Ectodermal cell (in vitro differentiated cells): ENCODE measurements around the gene SLC17A8.

Experiments used
- H3K27ac ChIP-seq: 2 replicates; pipeline ENCODE4 v1.7.0; 2013; ENCODE audit warnings: mild to moderate bottlenecking, low read depth, low read length; ENCODE audit not compliant: insufficient read depth, poor library complexity, severe bottlenecking
- H3K27me3 ChIP-seq: 2 replicates; pipeline ENCODE4 v1.7.0; 2013; ENCODE audit warnings: mild to moderate bottlenecking, low read length; ENCODE audit not compliant: insufficient read depth, control insufficient read depth, poor library complexity, severe bottlenecking
- H3K36me3 ChIP-seq: one replicate; pipeline ENCODE4 v1.7.0; 2013; ENCODE audit warnings: low read length; ENCODE audit not compliant: control insufficient read depth, insufficient read depth
- H3K4me1 ChIP-seq: one replicate; pipeline ENCODE4 v1.7.0; 2013; ENCODE audit warnings: low read length; ENCODE audit not compliant: control insufficient read depth, insufficient read depth
- H3K4me3 ChIP-seq: 2 replicates; pipeline ENCODE4 v1.7.0; 2013; ENCODE audit warnings: low read depth, low read length, control low read depth; ENCODE audit not compliant: insufficient read depth
- H3K9me3 ChIP-seq: 2 replicates; pipeline ENCODE4 v1.7.0; 2013; ENCODE audit warnings: mild to moderate bottlenecking, low read length, moderate library complexity; ENCODE audit not compliant: control insufficient read depth
- WGBS, 2 experiments: methylation state at CpG; one replicate each; pipeline ENCODE4 v1.1.7; 2013; ENCODE audit warnings: missing lambda C conversion rate in 2 of 2; 5-methylcytosine and 5-hydroxymethylcytosine counted together

The SLC17A8 gene

GRCh38 chr12:100388382-100388781 lies 31.5 kb downstream of the SLC17A8 start:
- H3K4me1 ChIP-seq, result no peaks in the 10 kb centered on the region
- H3K36me3 ChIP-seq, result no peaks in the 10 kb centered on the region
- H3K27ac ChIP-seq, result no peak overlapping the region
- 92 to 97% methylated on average over 5 of the region's 5 CpGs for WGBS, 2 experiments
- no peaks in the 10 kb centered on the region for H3K9me3 ChIP-seq
- no peak overlapping the region for H3K4me3 ChIP-seq
- H3K27me3 ChIP-seq, result no peaks in the 10 kb centered on the region

GRCh38 chr12:100391856-100392255 lies 35.0 kb downstream of the SLC17A8 start:
- WGBS, 2 experiments, result 94% methylated on average over 1 to 2 of the region's 2 CpGs

GRCh38 chr12:100393200-100393599 lies 36.3 kb downstream of the SLC17A8 start:
- H3K36me3 ChIP-seq, result no peaks in the 10 kb centered on the region
- WGBS, 2 experiments, result 92 to 93% methylated on average over 6 of the region's 6 CpGs
- no peaks in the 10 kb centered on the region for H3K9me3 ChIP-seq
- H3K27ac ChIP-seq, result no peak overlapping the region
- no peaks in the 10 kb centered on the region for H3K27me3 ChIP-seq
- H3K4me1 ChIP-seq, result no peaks in the 10 kb centered on the region
- no peak overlapping the region for H3K4me3 ChIP-seq

More at GRCh38 chr12:100391856-100392255, 35.0 kb downstream of the SLC17A8 start:
- Histone ChIP-seq H3K27me3 (no peaks in the 10 kb centered on the region), H3K9me3 (no peaks in the 10 kb centered on the region), H3K27ac (no peak overlapping the region), H3K36me3 (no peaks in the 10 kb centered on the region), H3K4me3 (no peak overlapping the region), H3K4me1 (no peaks in the 10 kb centered on the region)

GRCh38 chr12:100395811-100396210 lies 38.9 kb downstream of the SLC17A8 start:
- H3K36me3 ChIP-seq, result no peaks in the 10 kb centered on the region
- H3K4me1 ChIP-seq, result no peaks in the 10 kb centered on the region
- H3K9me3 ChIP-seq, result no peaks in the 10 kb centered on the region
- H3K4me3 ChIP-seq, result no peak overlapping the region
- 90 to 94% methylated on average over 6 of the region's 6 CpGs for WGBS, 2 experiments
- no peak overlapping the region for H3K27ac ChIP-seq
- no peaks in the 10 kb centered on the region for H3K27me3 ChIP-seq

- Histone ChIP-seq H3K9me3 (no peaks in the 10 kb centered on the region), H3K27me3 (no peaks in the 10 kb centered on the region), H3K27ac (no peak overlapping the region), H3K36me3 (no peaks in the 10 kb centered on the region), H3K4me3 (no peak overlapping the region), H3K4me1 (no peaks in the 10 kb centered on the region)
These were observed 41.4 kb downstream of the SLC17A8 start for GRCh38 chr12:100398307-100398706.

- Histone ChIP-seq H3K9me3 (no peaks in the 10 kb centered on the region), H3K4me1 (no peaks in the 10 kb centered on the region), H3K27me3 (no peaks in the 10 kb centered on the region), H3K4me3 (no peak overlapping the region), H3K36me3 (no peaks in the 10 kb centered on the region), H3K27ac (no peak overlapping the region)
- 89 to 100% methylated on average over 2 of the region's 2 CpGs for WGBS, 2 experiments
These were observed 42.2 kb downstream of the SLC17A8 start for GRCh38 chr12:100399095-100399494.

GRCh38 chr12:100401660-100402059 lies 44.8 kb downstream of the SLC17A8 start:
- H3K27me3 ChIP-seq, result no peaks in the 10 kb centered on the region
- H3K9me3 ChIP-seq, result no peaks in the 10 kb centered on the region
- no peak overlapping the region for H3K27ac ChIP-seq
- H3K4me3 ChIP-seq, result no peak overlapping the region
- H3K4me1 ChIP-seq, result no peaks in the 10 kb centered on the region
- H3K36me3 ChIP-seq, result no peaks in the 10 kb centered on the region

GRCh38 chr12:100402763-100403162 lies 45.9 kb downstream of the SLC17A8 start:
- no peaks in the 10 kb centered on the region for H3K27me3 ChIP-seq
- H3K4me1 ChIP-seq, result no peaks in the 10 kb centered on the region
- H3K4me3 ChIP-seq, result no peak overlapping the region
- WGBS, 2 experiments, result 94 to 97% methylated on average over 2 of the region's 2 CpGs
- no peaks in the 10 kb centered on the region for H3K36me3 ChIP-seq
- no peak overlapping the region for H3K27ac ChIP-seq
- no peaks in the 10 kb centered on the region for H3K9me3 ChIP-seq

- 93% methylated on average over 2 of the region's 2 CpGs for WGBS, 2 experiments
- Histone ChIP-seq H3K27me3 (no peaks in the 10 kb centered on the region), H3K4me3 (no peak overlapping the region), H3K36me3 (no peaks in the 10 kb centered on the region), H3K27ac (no peak overlapping the region), H3K9me3 (no peaks in the 10 kb centered on the region), H3K4me1 (no peaks in the 10 kb centered on the region)
These were observed 46.6 kb downstream of the SLC17A8 start for GRCh38 chr12:100403446-100403845.

- H3K4me3 ChIP-seq, result no peak overlapping the region
- no peaks in the 10 kb centered on the region for H3K36me3 ChIP-seq
- H3K9me3 ChIP-seq, result no peaks in the 10 kb centered on the region
- WGBS, 2 experiments, result 34 to 36% methylated on average over 10 of the region's 10 CpGs
- H3K4me1 ChIP-seq, result no peaks in the 10 kb centered on the region
- no peaks in the 10 kb centered on the region for H3K27me3 ChIP-seq
- no peak overlapping the region for H3K27ac ChIP-seq
These were observed 48.0 kb downstream of the SLC17A8 start for GRCh38 chr12:100404769-100405407.

GRCh38 chr12:100413001-100413400 lies 56.1 kb downstream of the SLC17A8 start:
- H3K4me3 ChIP-seq, result no peak overlapping the region

More at GRCh38 chr12:100413001-100413400, 56.1 kb downstream of the SLC17A8 start:
- Histone ChIP-seq H3K27me3 (no peaks in the 10 kb centered on the region), H3K9me3 (no peaks in the 10 kb centered on the region), H3K36me3 (no peaks in the 10 kb centered on the region), H3K27ac (no peak overlapping the region), H3K4me1 (no peaks in the 10 kb centered on the region)
- 88 to 94% methylated on average over 6 of the region's 6 CpGs for WGBS, 2 experiments
